Esophagus mucosa (tissue), 1 donor: Measurements from ENCODE around the gene PRKG1. TPM values are rescaled to one million over a fixed set of nuclear protein-coding genes. Genes with fewer than 3 reads are reported as not detected.
A peak's percentile ranks its signal among the peaks of the same experiment; 100 is the strongest.

Experiments
- ATAC-seq: fragments of 200-7000 bp; cut with Tn5 transposase; one replicate; pipeline ENCODE4 v1.9.1; 2020
- total RNA-seq: library from RNA; stranded (reverse); gene quantifications from one replicate; pipeline ENCODE4 v1.2.4, GENCODE V29; 2023
- donor health status: DM: yes; HTN: yes; CAD: no.

The PRKG1 gene
- total RNA-seq, 1 donor from 2014 or later = 0.80 TPM

- no peak for ATAC-seq
Measured at GRCh38 chr10:51843966-51844365, 769.7 kb downstream of the PRKG1 start.

- no peak for ATAC-seq
Measured at GRCh38 chr10:51846856-51847506, 772.7 kb downstream of the PRKG1 start.

GRCh38 chr10:51852297-51852696, 778.0 kb downstream of the PRKG1 start:
- no peak for ATAC-seq

GRCh38 chr10:51857305-51857704, 783.0 kb downstream of the PRKG1 start:
- ATAC-seq = no peak

GRCh38 chr10:51860257-51860656, 786.0 kb downstream of the PRKG1 start:
- peak; percentile 68 for ATAC-seq

- ATAC-seq = no peak
Measured at GRCh38 chr10:51861051-51861450, 786.8 kb downstream of the PRKG1 start.

- peak; percentile 35 for ATAC-seq
Measured at GRCh38 chr10:51861731-51862130, 787.4 kb downstream of the PRKG1 start.

- no peak for ATAC-seq
Measured at GRCh38 chr10:51862149-51862548, 787.9 kb downstream of the PRKG1 start.

GRCh38 chr10:51867956-51868355, 793.7 kb downstream of the PRKG1 start:
- peak; percentile 76 for ATAC-seq

GRCh38 chr10:51874131-51874530, 799.8 kb downstream of the PRKG1 start:
- ATAC-seq = no peak

- no peak for ATAC-seq
Measured at GRCh38 chr10:51875610-51876009, 801.3 kb downstream of the PRKG1 start.

GRCh38 chr10:51876503-51876902, 802.2 kb downstream of the PRKG1 start:
- ATAC-seq = no peak

- ATAC-seq = no peak
Measured at GRCh38 chr10:51876979-51877378, 802.7 kb downstream of the PRKG1 start.

GRCh38 chr10:51877636-51878035, 803.3 kb downstream of the PRKG1 start:
- ATAC-seq = no peak

- ATAC-seq = no peak
Measured at GRCh38 chr10:51878695-51879094, 804.4 kb downstream of the PRKG1 start.

GRCh38 chr10:51879238-51879637, 805.0 kb downstream of the PRKG1 start:
- ATAC-seq = peak; percentile 99

- ATAC-seq = no peak
Measured at GRCh38 chr10:51881213-51881612, 806.9 kb downstream of the PRKG1 start.

GRCh38 chr10:51886438-51887068, 812.3 kb downstream of the PRKG1 start:
- no peak for ATAC-seq

GRCh38 chr10:51888263-51888662, 814.0 kb downstream of the PRKG1 start:
- ATAC-seq = no peak

- no peak for ATAC-seq
Measured at GRCh38 chr10:51892313-51892712, 818.0 kb downstream of the PRKG1 start.

- no peak for ATAC-seq
Measured at GRCh38 chr10:51892965-51893658, 818.8 kb downstream of the PRKG1 start.

GRCh38 chr10:51894771-51895578, 820.7 kb downstream of the PRKG1 start:
- peak; percentile 79 for ATAC-seq

GRCh38 chr10:51896849-51897248, 822.6 kb downstream of the PRKG1 start:
- no peak for ATAC-seq
